Measurements from ENCODE around the gene SMAP1. TPM values are rescaled to one million over a fixed set of nuclear protein-coding genes. Genes with fewer than 3 reads are reported as not detected.
A peak's percentile ranks its signal among the peaks of the same experiment; 100 is the strongest.

The SMAP1 gene
- total RNA-seq = 10 to 100 TPM; 26.0 to 30.3 TPM

DNA sequence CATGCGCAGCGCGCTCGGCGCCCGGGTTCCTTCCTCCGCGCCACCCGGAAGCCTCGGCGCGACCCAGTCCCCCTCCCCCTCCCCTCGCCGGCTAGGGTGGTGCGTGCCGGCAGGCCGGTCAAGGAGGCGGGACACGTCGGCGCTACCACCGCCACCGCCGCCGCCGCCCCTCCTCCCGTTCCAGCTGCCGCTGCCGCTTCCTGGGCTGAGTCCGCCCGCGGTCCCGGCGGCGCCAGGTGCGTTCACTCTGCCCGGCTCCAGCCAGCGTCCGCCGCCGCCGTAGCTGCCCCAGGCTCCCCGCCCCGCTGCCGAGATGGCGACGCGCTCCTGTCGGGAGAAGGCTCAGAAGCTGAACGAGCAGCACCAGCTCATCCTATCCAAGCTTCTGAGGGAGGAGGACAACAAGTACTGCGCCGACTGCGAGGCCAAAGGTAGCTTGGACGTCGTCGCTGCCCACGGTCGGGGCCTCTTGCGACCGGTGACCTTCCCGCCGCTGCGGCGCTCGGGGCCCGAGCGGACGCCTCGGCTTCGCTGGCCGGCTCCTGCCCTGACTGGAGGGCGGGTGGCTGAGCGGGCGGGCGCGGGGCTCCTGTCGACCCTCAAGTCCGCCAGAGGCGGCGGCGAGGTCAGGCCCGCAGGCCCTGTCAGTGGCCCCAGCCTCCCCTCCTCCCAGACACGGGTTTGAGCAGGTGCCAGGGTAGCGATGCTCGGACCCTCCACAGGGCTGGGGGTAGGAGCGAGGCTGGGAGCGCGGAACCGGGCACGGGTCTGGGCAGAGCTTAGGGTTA lies at the start of gene SMAP1:
Gene SMAP1, plus strand, starts transcription at position 173 of the 788 bp plus-strand sequence. Its CDS starts 141 bp downstream, at position 314.
- no peaks in the 10 kb centered on the region for H3K36me3 ChIP-seq
- H3K27me3 ChIP-seq (replicated peaks; ENCODE audit: insufficient read depth) = no peaks in the 10 kb centered on the region
- intact Hi-C loops (cut with DNase I) = loop anchor here (10.0 kb wide), 2 partner anchors 103 to 253 kb away; partner anchors contain the start of genes FAM135A and SDHAF4
- H3K27ac ChIP-seq = peak within 1 kb of the TSS; percentile 89 to 94
- H3K4me3 ChIP-seq = peak within 1 kb of the TSS; percentile 74 to 84
- H3K4me1 ChIP-seq (replicated peaks) = peaks cover 10% of the 10 kb centered on the region
- peak; percentile 81 for TF ChIP-seq POLR2A (IDR thresholded peaks at IDR 0.05)
- peak; percentile 87 for TF ChIP-seq POLR2AphosphoS5 (IDR thresholded peaks at IDR 0.05)
- TF ChIP-seq, protein P1, sequence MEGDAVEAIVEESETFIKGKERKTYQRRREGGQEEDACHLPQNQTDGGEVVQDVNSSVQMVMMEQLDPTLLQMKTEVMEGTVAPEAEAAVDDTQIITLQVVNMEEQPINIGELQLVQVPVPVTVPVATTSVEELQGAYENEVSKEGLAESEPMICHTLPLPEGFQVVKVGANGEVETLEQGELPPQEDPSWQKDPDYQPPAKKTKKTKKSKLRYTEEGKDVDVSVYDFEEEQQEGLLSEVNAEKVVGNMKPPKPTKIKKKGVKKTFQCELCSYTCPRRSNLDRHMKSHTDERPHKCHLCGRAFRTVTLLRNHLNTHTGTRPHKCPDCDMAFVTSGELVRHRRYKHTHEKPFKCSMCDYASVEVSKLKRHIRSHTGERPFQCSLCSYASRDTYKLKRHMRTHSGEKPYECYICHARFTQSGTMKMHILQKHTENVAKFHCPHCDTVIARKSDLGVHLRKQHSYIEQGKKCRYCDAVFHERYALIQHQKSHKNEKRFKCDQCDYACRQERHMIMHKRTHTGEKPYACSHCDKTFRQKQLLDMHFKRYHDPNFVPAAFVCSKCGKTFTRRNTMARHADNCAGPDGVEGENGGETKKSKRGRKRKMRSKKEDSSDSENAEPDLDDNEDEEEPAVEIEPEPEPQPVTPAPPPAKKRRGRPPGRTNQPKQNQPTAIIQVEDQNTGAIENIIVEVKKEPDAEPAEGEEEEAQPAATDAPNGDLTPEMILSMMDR (IDR thresholded peaks at IDR 0.05) = peak in 1 of 4 experiments; percentile 10
- WGBS = 1% methylated on average over 70 of the region's 90 CpGs
- H3K9me3 ChIP-seq = no peaks in the 10 kb centered on the region
- DNase-seq (ENCODE audit: low spot score) = peak; percentile 91

DNA sequence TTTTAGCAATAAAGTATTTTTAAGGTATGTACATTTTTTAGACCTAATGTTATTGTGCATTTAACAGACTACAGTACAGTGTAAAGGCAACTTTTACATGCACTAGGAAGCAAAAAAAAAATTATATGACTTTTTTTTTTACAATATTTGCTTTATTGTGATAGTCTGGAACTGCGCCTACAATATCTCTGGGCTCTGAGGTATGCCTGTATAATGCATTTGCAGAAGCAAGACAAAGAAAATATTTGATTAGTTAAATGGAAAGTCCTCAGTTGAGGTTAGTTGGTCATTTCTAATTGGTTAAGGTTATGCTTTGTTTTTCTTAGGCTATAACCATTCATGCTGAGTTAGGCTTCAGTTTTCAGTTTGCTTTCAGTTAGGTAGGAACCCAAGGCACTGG lies 46.9 kb upstream of the SMAP1 start:
- no peaks in the 10 kb centered on the region for H3K36me3 ChIP-seq
- H3K4me3 ChIP-seq = no peak overlapping the region
- H3K4me1 ChIP-seq (replicated peaks) = no peaks in the 10 kb centered on the region
- no peaks in the 10 kb centered on the region for H3K27me3 ChIP-seq (replicated peaks; ENCODE audit: insufficient read depth)
- no peak for DNase-seq (ENCODE audit: low spot score)
- no peak for TF ChIP-seq POLR2AphosphoS5 (IDR thresholded peaks at IDR 0.05)
- TF ChIP-seq, protein P1 (IDR thresholded peaks at IDR 0.05) = no peak
- TF ChIP-seq POLR2A (IDR thresholded peaks at IDR 0.05) = no peak
- intact Hi-C loops (cut with DNase I) = no loop called here
- H3K9me3 ChIP-seq = no peaks in the 10 kb centered on the region
- WGBS = 65% methylated on average over 1 of the region's 1 CpG
- no peak overlapping the region for H3K27ac ChIP-seq

DNA sequence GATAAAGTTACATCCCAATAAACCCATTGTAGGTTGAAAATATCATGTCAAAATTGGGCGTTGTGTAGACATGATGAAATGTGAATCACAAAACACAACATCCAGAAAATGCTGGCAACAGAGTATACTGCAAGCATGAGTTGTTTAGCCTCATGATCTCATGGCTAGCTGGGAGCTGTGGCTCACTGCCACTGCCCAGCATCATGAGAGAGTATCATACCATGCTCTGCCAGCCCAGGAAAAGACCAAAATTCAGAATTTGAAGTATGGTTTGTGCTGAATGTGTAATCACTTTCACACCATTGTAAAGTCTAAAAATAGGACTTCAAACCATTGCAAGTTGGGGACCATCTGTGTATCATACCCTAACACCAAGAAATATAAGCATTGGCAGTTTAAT lies 45.2 kb upstream of the SMAP1 start:
- H3K27me3 ChIP-seq (replicated peaks; ENCODE audit: insufficient read depth) = no peaks in the 10 kb centered on the region
- no peak for DNase-seq (ENCODE audit: low spot score)
- intact Hi-C loops (cut with DNase I) = no loop called here
- no peak for TF ChIP-seq POLR2A (IDR thresholded peaks at IDR 0.05)
- no peak for TF ChIP-seq POLR2AphosphoS5 (IDR thresholded peaks at IDR 0.05)
- TF ChIP-seq, protein P1 (IDR thresholded peaks at IDR 0.05) = no peak
- WGBS = 50% methylated on average over 1 of the region's 1 CpG
- H3K27ac ChIP-seq = no peak overlapping the region
- no peaks in the 10 kb centered on the region for H3K36me3 ChIP-seq
- no peak overlapping the region for H3K4me3 ChIP-seq
- no peaks in the 10 kb centered on the region for H3K9me3 ChIP-seq
- H3K4me1 ChIP-seq (replicated peaks) = no peaks in the 10 kb centered on the region

DNA sequence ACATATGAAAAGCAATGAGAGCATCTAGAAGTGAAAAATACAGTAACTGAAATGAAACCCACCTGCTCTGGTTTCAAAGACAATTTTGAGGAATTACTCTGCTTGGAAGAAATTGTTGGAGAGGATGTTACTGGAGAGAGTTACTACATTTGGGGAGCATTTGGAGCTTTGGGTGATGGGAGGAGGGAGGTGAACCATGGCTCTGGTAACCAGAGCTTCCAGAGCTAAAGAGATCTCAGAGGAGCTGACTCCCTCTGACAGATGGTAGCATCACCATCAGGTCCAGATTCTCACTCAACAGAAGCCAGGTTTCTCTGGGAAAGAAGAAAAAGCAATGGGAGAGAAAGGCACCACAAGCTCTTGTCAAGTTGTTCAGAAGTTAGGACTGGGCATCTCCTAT lies 42.2 kb upstream of the SMAP1 start:
- H3K4me1 ChIP-seq (replicated peaks) = no peaks in the 10 kb centered on the region
- no peaks in the 10 kb centered on the region for H3K27me3 ChIP-seq (replicated peaks; ENCODE audit: insufficient read depth)
- intact Hi-C loops (cut with DNase I) = no loop called here
- no peak overlapping the region for H3K4me3 ChIP-seq
- TF ChIP-seq, protein P1 (IDR thresholded peaks at IDR 0.05) = no peak
- TF ChIP-seq POLR2A (IDR thresholded peaks at IDR 0.05) = no peak
- no peaks in the 10 kb centered on the region for H3K9me3 ChIP-seq
- no peak for DNase-seq (ENCODE audit: low spot score)
- no peak overlapping the region for H3K27ac ChIP-seq
- H3K36me3 ChIP-seq = no peaks in the 10 kb centered on the region

All from prostate gland (tissue), 2 donors.